DMS53 (cell line): ENCODE data around the gene SNX19.
"Not testable (repeated sequence)": the region's sequence is repeated elsewhere in the genome, so short reads cannot be mapped to it uniquely, and the experiment has no call there.

Source experiments
- DNase-seq: peaks from one replicate; lab custom pipeline; 2025; lab: John Stamatoyannopoulos, UW

Gene SNX19

GRCh38 chr11:130916238-130916855 lies at the start of gene SNX19:
Gene SNX19, minus strand, starts transcription at chr11:130916479. Its CDS starts 540 bp downstream, at chr11:130915939.
- DNase-seq, result peak; percentile 95

GRCh38 chr11:130964058-130964792 lies 47.9 kb upstream of the SNX19 start:
- no peak for DNase-seq

- no peak for DNase-seq
Observed at GRCh38 chr11:130947889-130948288, 31.6 kb upstream of the SNX19 start.

- no peak for DNase-seq
Observed at GRCh38 chr11:130947481-130947880, 31.2 kb upstream of the SNX19 start.

- no peak for DNase-seq
Observed at GRCh38 chr11:130947058-130947457, 30.8 kb upstream of the SNX19 start.

GRCh38 chr11:130945896-130946295 lies 29.6 kb upstream of the SNX19 start:
- DNase-seq, result no peak

- DNase-seq, result no peak
Observed at GRCh38 chr11:130940706-130941105, 24.4 kb upstream of the SNX19 start.

- no peak for DNase-seq
Observed at GRCh38 chr11:130937051-130937450, 20.8 kb upstream of the SNX19 start.

- DNase-seq, result no peak
Observed at GRCh38 chr11:130932086-130932712, 15.9 kb upstream of the SNX19 start.

- no peak for DNase-seq
Observed at GRCh38 chr11:130924750-130925149, 8.5 kb upstream of the SNX19 start.

GRCh38 chr11:130920612-130921011 lies 4.3 kb upstream of the SNX19 start:
- DNase-seq, result not testable (repeated sequence)

- DNase-seq, result no peak
Observed at GRCh38 chr11:130918081-130918480, 1.8 kb upstream of the SNX19 start.

GRCh38 chr11:130916910-130917309 lies 631 bp upstream of the SNX19 start:
- DNase-seq, result peak; percentile 33

GRCh38 chr11:130915603-130916237 lies 559 bp downstream of the SNX19 start:
- peak; percentile 39 for DNase-seq

GRCh38 chr11:130913268-130913667 lies 3.0 kb downstream of the SNX19 start:
- no peak for DNase-seq

GRCh38 chr11:130912552-130912951 lies 3.7 kb downstream of the SNX19 start:
- DNase-seq, result no peak

- no peak for DNase-seq
Observed at GRCh38 chr11:130911306-130911705, 5.0 kb downstream of the SNX19 start.

GRCh38 chr11:130909650-130910049 lies 6.6 kb downstream of the SNX19 start:
- DNase-seq, result no peak

- no peak for DNase-seq
Observed at GRCh38 chr11:130908770-130909625, 7.3 kb downstream of the SNX19 start.

GRCh38 chr11:130908061-130908460 lies 8.2 kb downstream of the SNX19 start:
- DNase-seq, result no peak

- DNase-seq, result no peak
Observed at GRCh38 chr11:130907229-130907628, 9.1 kb downstream of the SNX19 start.

GRCh38 chr11:130906616-130907015 lies 9.7 kb downstream of the SNX19 start:
- no peak for DNase-seq
